Panc1 (cell line): ENCODE data around the gene TRNAU1AP.

Source experiments
- POLR2AphosphoS5 ChIP-seq: IDR thresholded peaks from 2 replicates; pipeline ENCODE4 v1.6.1; 2012; ENCODE audit warnings: mild to moderate bottlenecking, low read depth, low read length, moderate library complexity
- SIN3A ChIP-seq: IDR thresholded peaks from 2 replicates; pipeline ENCODE4 v1.6.1; 2012; ENCODE audit warnings: low read depth, mild to moderate bottlenecking, low read length, moderate library complexity, borderline replicate concordance; ENCODE audit not compliant: insufficient read depth
- TCF7L2 ChIP-seq: IDR thresholded peaks from 2 replicates; pipeline ENCODE4 v1.6.1; 2011; ENCODE audit warnings: mild to moderate bottlenecking, low read depth, low read length, inconsistent platforms
- TF ChIP-seq, protein P1 (sequence below): fragments of 450-650 bp; IDR thresholded peaks from 2 replicates; pipeline ENCODE4 v1.5.1; 2017; ENCODE audit warnings: mild to moderate bottlenecking
- TF ChIP-seq, protein P2 (sequence below), 2 experiments: IDR thresholded peaks; 2 replicates each; pipeline ENCODE4 v1.6.1; 2011 to 2012; ENCODE audit warnings: low read depth in 2 of 2, control low read depth in 1 of 2, low read length in 1 of 2, mild to moderate bottlenecking in 1 of 2, moderate library complexity in 1 of 2; ENCODE audit not compliant: insufficient read depth in 1 of 2

DNA sequence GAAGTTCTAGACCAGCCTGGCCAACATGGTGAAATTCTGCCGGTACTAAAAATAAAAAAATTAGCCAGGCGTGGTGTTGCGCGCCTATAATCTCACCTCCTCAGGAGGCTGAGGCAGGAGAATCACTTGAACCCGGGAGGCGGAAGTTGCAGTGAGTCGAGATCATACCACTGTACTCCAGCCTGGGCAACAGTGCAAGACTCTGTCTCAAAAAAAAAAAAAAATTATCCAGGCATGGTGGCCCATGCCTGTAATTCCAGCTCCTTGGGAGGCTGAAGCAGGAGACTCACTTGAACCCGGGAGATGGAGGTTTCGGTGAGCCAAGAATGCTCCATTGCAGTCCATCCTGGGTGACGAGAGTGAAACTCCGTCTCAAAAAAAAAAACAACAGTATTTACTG is 20.7 kb downstream of the TRNAU1AP start:
- TF ChIP-seq, protein P1, sequence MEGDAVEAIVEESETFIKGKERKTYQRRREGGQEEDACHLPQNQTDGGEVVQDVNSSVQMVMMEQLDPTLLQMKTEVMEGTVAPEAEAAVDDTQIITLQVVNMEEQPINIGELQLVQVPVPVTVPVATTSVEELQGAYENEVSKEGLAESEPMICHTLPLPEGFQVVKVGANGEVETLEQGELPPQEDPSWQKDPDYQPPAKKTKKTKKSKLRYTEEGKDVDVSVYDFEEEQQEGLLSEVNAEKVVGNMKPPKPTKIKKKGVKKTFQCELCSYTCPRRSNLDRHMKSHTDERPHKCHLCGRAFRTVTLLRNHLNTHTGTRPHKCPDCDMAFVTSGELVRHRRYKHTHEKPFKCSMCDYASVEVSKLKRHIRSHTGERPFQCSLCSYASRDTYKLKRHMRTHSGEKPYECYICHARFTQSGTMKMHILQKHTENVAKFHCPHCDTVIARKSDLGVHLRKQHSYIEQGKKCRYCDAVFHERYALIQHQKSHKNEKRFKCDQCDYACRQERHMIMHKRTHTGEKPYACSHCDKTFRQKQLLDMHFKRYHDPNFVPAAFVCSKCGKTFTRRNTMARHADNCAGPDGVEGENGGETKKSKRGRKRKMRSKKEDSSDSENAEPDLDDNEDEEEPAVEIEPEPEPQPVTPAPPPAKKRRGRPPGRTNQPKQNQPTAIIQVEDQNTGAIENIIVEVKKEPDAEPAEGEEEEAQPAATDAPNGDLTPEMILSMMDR: no peak
- TF ChIP-seq POLR2AphosphoS5 (no peak), TCF7L2 (no peak), SIN3A (no peak)
- TF ChIP-seq, protein P2, sequence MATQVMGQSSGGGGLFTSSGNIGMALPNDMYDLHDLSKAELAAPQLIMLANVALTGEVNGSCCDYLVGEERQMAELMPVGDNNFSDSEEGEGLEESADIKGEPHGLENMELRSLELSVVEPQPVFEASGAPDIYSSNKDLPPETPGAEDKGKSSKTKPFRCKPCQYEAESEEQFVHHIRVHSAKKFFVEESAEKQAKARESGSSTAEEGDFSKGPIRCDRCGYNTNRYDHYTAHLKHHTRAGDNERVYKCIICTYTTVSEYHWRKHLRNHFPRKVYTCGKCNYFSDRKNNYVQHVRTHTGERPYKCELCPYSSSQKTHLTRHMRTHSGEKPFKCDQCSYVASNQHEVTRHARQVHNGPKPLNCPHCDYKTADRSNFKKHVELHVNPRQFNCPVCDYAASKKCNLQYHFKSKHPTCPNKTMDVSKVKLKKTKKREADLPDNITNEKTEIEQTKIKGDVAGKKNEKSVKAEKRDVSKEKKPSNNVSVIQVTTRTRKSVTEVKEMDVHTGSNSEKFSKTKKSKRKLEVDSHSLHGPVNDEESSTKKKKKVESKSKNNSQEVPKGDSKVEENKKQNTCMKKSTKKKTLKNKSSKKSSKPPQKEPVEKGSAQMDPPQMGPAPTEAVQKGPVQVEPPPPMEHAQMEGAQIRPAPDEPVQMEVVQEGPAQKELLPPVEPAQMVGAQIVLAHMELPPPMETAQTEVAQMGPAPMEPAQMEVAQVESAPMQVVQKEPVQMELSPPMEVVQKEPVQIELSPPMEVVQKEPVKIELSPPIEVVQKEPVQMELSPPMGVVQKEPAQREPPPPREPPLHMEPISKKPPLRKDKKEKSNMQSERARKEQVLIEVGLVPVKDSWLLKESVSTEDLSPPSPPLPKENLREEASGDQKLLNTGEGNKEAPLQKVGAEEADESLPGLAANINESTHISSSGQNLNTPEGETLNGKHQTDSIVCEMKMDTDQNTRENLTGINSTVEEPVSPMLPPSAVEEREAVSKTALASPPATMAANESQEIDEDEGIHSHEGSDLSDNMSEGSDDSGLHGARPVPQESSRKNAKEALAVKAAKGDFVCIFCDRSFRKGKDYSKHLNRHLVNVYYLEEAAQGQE (IDR thresholded peaks at IDR 0.05; ENCODE audit: insufficient read depth in 1 of 2, low read depth in 2 of 2, low read length in 1 of 2): no peak
